H1 (cell line): ENCODE measurements around the gene RNF225. TPM values are rescaled to one million over a fixed set of nuclear protein-coding genes. Genes with fewer than 3 reads are reported as not detected.
A peak's percentile ranks its signal among the peaks of the same experiment; 100 is the strongest.

Source experiments
- CTCF ChIA-PET: fragments of 300-600 bp; sonication (Branson Sonifier 250); formaldehyde crosslinking; loops from one replicate; lab custom pipeline; 2021; ENCODE audit not compliant: partially characterized antibody; lab: Charles Lee
- POLR2A ChIA-PET: fragments of 300-600 bp; sonication (Branson Sonifier 250); formaldehyde crosslinking; loops from one replicate; lab custom pipeline; 2021; ENCODE audit warnings: inconsistent platforms; ENCODE audit not compliant: partially characterized antibody; lab: Charles Lee
- DNase-seq, 2 experiments: peaks; one replicate each; pipeline versions ENCODE4 v3.0.0 to v3.0.0-alpha.2; 2010 to 2022; ENCODE audit warnings: low spot score in 2 of 2, low read depth in 1 of 2, mixed read lengths in 1 of 2
- FAIRE-seq: peaks from 2 replicates; lab custom pipeline; 2011; peaks lifted over from hg19 to GRCh38; lab: Jason Lieb, UNC
- H2AFZ ChIP-seq: 2 replicates; pipeline ENCODE4 v1.8.1; 2012; ENCODE audit warnings: low read length, inconsistent platforms
- H2AK5ac ChIP-seq: 2 replicates; pipeline ENCODE4 v1.6.1; 2013; ENCODE audit warnings: low read depth, low read length
- H2BK120ac ChIP-seq: replicated peaks from 2 replicates; pipeline ENCODE3; 2013; ENCODE audit warnings: low read depth, low read length, inconsistent platforms
- H2BK12ac ChIP-seq: 2 replicates; pipeline ENCODE4 v1.6.1; 2013; ENCODE audit warnings: low read depth, low read length
- H2BK15ac ChIP-seq: 2 replicates; pipeline ENCODE4 v1.6.1; 2013; ENCODE audit warnings: low read length
- H2BK20ac ChIP-seq: 2 replicates; pipeline ENCODE4 v1.6.1; 2013; ENCODE audit warnings: low read length
- H2BK5ac ChIP-seq: 2 replicates; pipeline ENCODE4 v1.6.1; 2013; ENCODE audit warnings: low read depth, low read length
- H3K14ac ChIP-seq: 2 replicates; pipeline ENCODE4 v1.6.1; 2013; ENCODE audit warnings: inconsistent platforms; ENCODE audit not compliant: insufficient read length
- H3K18ac ChIP-seq: 2 replicates; pipeline ENCODE4 v1.6.1; 2013; ENCODE audit warnings: low read length; ENCODE audit errors: extremely low read depth
- H3K23ac ChIP-seq: 2 replicates; pipeline ENCODE4 v1.6.1; 2013; ENCODE audit warnings: inconsistent platforms; ENCODE audit not compliant: insufficient read length
- H3K23me2 ChIP-seq: 2 replicates; pipeline ENCODE4 v1.6.1; 2013; ENCODE audit warnings: low read depth, low read length
- H3K27ac ChIP-seq: 2 replicates; pipeline ENCODE4 v1.6.1; 2011; ENCODE audit warnings: low read depth, low read length, inconsistent platforms
- H3K27me3 ChIP-seq, 4 experiments: replicated peaks in 1 of 4; 1 replicate in 1 of 4; 2 replicates in 3 of 4; pipeline versions ENCODE4 v1.6.1 to v1.8.1; 2011 to 2013; ENCODE audit warnings: low read length in 3 of 4, mild to moderate bottlenecking in 3 of 4, inconsistent platforms in 2 of 4, mixed read lengths in 2 of 4, moderate library complexity in 1 of 4; ENCODE audit not compliant: control insufficient read depth in 3 of 4, insufficient read depth in 3 of 4; ENCODE audit errors: extremely low read depth in 1 of 4
- H3K36me3 ChIP-seq, 4 experiments: 2 replicates each; pipeline versions ENCODE4 v1.6.1 to v1.8.1; 2011 to 2013; ENCODE audit warnings: mild to moderate bottlenecking in 4 of 4, low read length in 3 of 4, moderate library complexity in 2 of 4, control low read depth in 1 of 4, inconsistent platforms in 1 of 4; ENCODE audit not compliant: insufficient read depth in 4 of 4, control insufficient read depth in 2 of 4
- H3K4ac ChIP-seq: replicated peaks from 2 replicates; pipeline ENCODE3; 2013; ENCODE audit warnings: low read length, low read depth, mixed read lengths, inconsistent platforms; ENCODE audit not compliant: insufficient read length
- H3K4me1 ChIP-seq, 4 experiments: replicated peaks in 1 of 4; 1 replicate in 1 of 4; 2 replicates in 3 of 4; pipeline versions ENCODE4 v1.6.1 to v1.8.1; 2011 to 2013; ENCODE audit warnings: low read length in 3 of 4, inconsistent platforms in 2 of 4, mixed read lengths in 1 of 4; ENCODE audit not compliant: insufficient read depth in 4 of 4, control insufficient read depth in 3 of 4
- H3K4me2 ChIP-seq, 2 experiments: 2 replicates each; pipeline versions ENCODE4 v1.6.1 to v1.8.1; 2011 to 2013; ENCODE audit warnings: low read depth in 2 of 2, low read length in 2 of 2, control low read depth in 1 of 2, inconsistent platforms in 1 of 2, mild to moderate bottlenecking in 1 of 2; ENCODE audit not compliant: insufficient read depth in 1 of 2
- H3K4me3 ChIP-seq, 4 experiments: fragments of 200-600, 300-600 bp in 1 of 4; sonication (generic), shearing (Covaris generic), sonication (Bioruptor Twin) in 1 of 4; 2 replicates each; pipeline versions ENCODE4 v1.5.1 to v1.8.1; 2011 to 2016; ENCODE audit warnings: low read length in 4 of 4, low read depth in 3 of 4, control low read depth in 2 of 4, inconsistent platforms in 2 of 4, mild to moderate bottlenecking in 2 of 4, mixed read lengths in 1 of 4, moderate library complexity in 1 of 4; ENCODE audit not compliant: insufficient read depth in 2 of 4; ENCODE audit errors: extremely low read depth in 1 of 4
- H3K56ac ChIP-seq: replicated peaks from 2 replicates; pipeline ENCODE3; 2013; ENCODE audit warnings: low read depth, mild to moderate bottlenecking, mixed read lengths, low read length, inconsistent platforms; ENCODE audit not compliant: insufficient read length
- H3K79me1 ChIP-seq: 2 replicates; pipeline ENCODE4 v1.6.1; 2013; ENCODE audit warnings: low read depth, low read length, control low read depth
- H3K79me2 ChIP-seq, 2 experiments: 2 replicates each; pipeline versions ENCODE4 v1.6.1 to v1.8.1; 2012 to 2013; ENCODE audit warnings: low read length in 2 of 2, mild to moderate bottlenecking in 2 of 2, inconsistent platforms in 1 of 2; ENCODE audit not compliant: insufficient read depth in 2 of 2, control insufficient read depth in 1 of 2
- H3K9ac ChIP-seq, 4 experiments: replicated peaks in 1 of 4; 1 replicate in 1 of 4; 2 replicates in 3 of 4; pipeline versions ENCODE4 v1.6.1 to v1.8.1; 2011 to 2013; ENCODE audit warnings: low read depth in 3 of 4, low read length in 3 of 4, control low read depth in 2 of 4, mild to moderate bottlenecking in 2 of 4, moderate library complexity in 2 of 4, inconsistent platforms in 1 of 4; ENCODE audit errors: extremely low read depth in 1 of 4
- H3K9me3 ChIP-seq, 2 experiments: 2 replicates each; pipeline versions ENCODE4 v1.6.1 to v1.8.1; 2012 to 2013; ENCODE audit warnings: mild to moderate bottlenecking in 2 of 2, moderate library complexity in 2 of 2, control low read depth in 1 of 2, inconsistent platforms in 1 of 2, low read depth in 1 of 2, low read length in 1 of 2, mixed read lengths in 1 of 2; ENCODE audit not compliant: insufficient read depth in 2 of 2
- H4K20me1 ChIP-seq, 2 experiments: replicated peaks in 1 of 2; 2 replicates each; pipeline versions ENCODE3 to v1.8.1; 2011 to 2013; ENCODE audit warnings: inconsistent platforms in 2 of 2, low read length in 2 of 2, mild to moderate bottlenecking in 1 of 2; ENCODE audit not compliant: insufficient read depth in 2 of 2, control insufficient read depth in 1 of 2
- H4K5ac ChIP-seq: 2 replicates; pipeline ENCODE4 v1.6.1; 2013; ENCODE audit warnings: low read length, low read depth, mixed read lengths, inconsistent platforms; ENCODE audit not compliant: insufficient read length
- H4K8ac ChIP-seq: 2 replicates; pipeline ENCODE4 v1.8.0; 2013; ENCODE audit warnings: mild to moderate bottlenecking, moderate library complexity, low read length, inconsistent platforms; ENCODE audit not compliant: insufficient read depth; ENCODE audit errors: extremely low read depth
- H4K91ac ChIP-seq: replicated peaks from 2 replicates; pipeline ENCODE3; 2013; ENCODE audit warnings: low read length, mixed read lengths, inconsistent platforms; ENCODE audit not compliant: insufficient read length
- ATF2 ChIP-seq: IDR thresholded peaks from 2 replicates; pipeline ENCODE4 v1.6.1; 2012; ENCODE audit warnings: low read length, inconsistent platforms
- EZH2 ChIP-seq: fragments of 200-600 bp; sonication (generic); IDR thresholded peaks from 2 replicates; pipeline ENCODE4 v1.7.1; 2012; ENCODE audit warnings: low read depth, mild to moderate bottlenecking, moderate library complexity, low read length, inconsistent platforms; ENCODE audit not compliant: severe bottlenecking
- KDM5A ChIP-seq: fragments of 200-600 bp; IDR thresholded peaks from 2 replicates; pipeline ENCODE4 v1.7.1; 2012; ENCODE audit warnings: mild to moderate bottlenecking, low read length, inconsistent platforms, mixed read lengths
- SIRT6 ChIP-seq: IDR thresholded peaks from one replicate; pipeline ENCODE4 v1.7.1; 2012; ENCODE audit warnings: low read length, inconsistent platforms
- SP4 ChIP-seq: IDR thresholded peaks from 2 replicates; pipeline ENCODE4 v1.6.1; 2012; ENCODE audit warnings: low read length, inconsistent platforms
- SUZ12 ChIP-seq: fragments of 200-600 bp; sonication (generic); IDR thresholded peaks from 2 replicates; pipeline ENCODE4 v1.6.1; 2012; ENCODE audit warnings: mild to moderate bottlenecking, inconsistent platforms, low read length, moderate library complexity, mixed read lengths
- TBP ChIP-seq: IDR thresholded peaks from 2 replicates; pipeline ENCODE4 v1.6.1; 2011; ENCODE audit warnings: low read depth, low read length, improper control_type of control experiment
- WGBS, 2 experiments: shearing (Covaris generic) in 1 of 2; methylation state at CpG; one replicate each; pipeline versions ENCODE4 v1.1.6 to v1.1.7; 2013 to 2015; ENCODE audit warnings: low lambda C conversion rate in 2 of 2, mixed read lengths in 2 of 2, inconsistent platforms in 1 of 2, low coverage in 1 of 2, missing lambda C conversion rate in 1 of 2; ENCODE audit not compliant: insufficient replicate concordance in 2 of 2, insufficient coverage in 1 of 2, insufficient read length in 1 of 2; ENCODE audit errors: extremely low coverage in 1 of 2, missing lambda C conversion rate in 1 of 2; 5-methylcytosine and 5-hydroxymethylcytosine counted together
- polyA plus RNA-seq, 7 experiments: library from polyadenylated mRNA; depleted of rRNA in 3 of 7; stranded (reverse) in 5 of 7; unstranded in 2 of 7; fragments of >200 nt in 5 of 7; fragments of 200-250 nt in 2 of 7; gene quantifications; 1 replicate in 5 of 7; 2 replicates in 1 of 7; 4 replicates in 1 of 7; pipeline versions ENCODE4 v1.2.1 to v1.2.3, GENCODE V29; 2011 to 2013; ENCODE audit warnings: missing spikeins in 2 of 7, mixed read lengths in 2 of 7
- total RNA-seq: library from RNA; stranded (reverse); fragmentation: NEBNext Ultra II Directional; extraction: Animal tissue kit (Norgen Biotek cat#: 25700); gene quantifications from 2 replicates; pipeline ENCODE4 v1.2.1, GENCODE V29; 2021

Gene RNF225
- total and polyA plus RNA-seq, 2 of the 8 experiments (the other 6 are each of a cell fraction or from before 2014, with no cell fraction given): 0.17 to 1.0 TPM

GRCh38 chr19:58352760-58353671, 42.4 kb upstream of the RNF225 start, which contains the start of gene A1BG:
A1BG (minus strand) TSS chr19:58353492; CDS start chr19:58353437, 55 bp downstream.
- H2BK12ac ChIP-seq: no peak within 1 kb of the TSS
- H3K27ac ChIP-seq: no peak within 1 kb of the TSS
- WGBS, 2 experiments: 92% methylated on average over 24 of the region's 26 CpGs; no CpG with 5 or more reads in 1 of the 2 experiments
- no peaks in the 10 kb centered on the region for H3K36me3 ChIP-seq
- no peak for DNase-seq
- POLR2A ChIA-PET: interaction anchor here (2.5 to 11.4 kb wide), 2 partner anchors 9 to 42 kb away, joined by 9 to 102 read pairs; partner anchors contain the start of genes RNF225 and ZNF497
- H2AK5ac ChIP-seq: no peak within 1 kb of the TSS
- H2BK120ac ChIP-seq: no peak within 1 kb of the TSS
- H3K4ac ChIP-seq: no peak within 1 kb of the TSS
- 0 out of 2 replicates have a peak within 1 kb of the TSS, but pooled peaks have one; percentile 16 for H4K8ac ChIP-seq
- no peaks in the 10 kb centered on the region for H3K79me1 ChIP-seq
- H4K20me1 ChIP-seq: peaks cover 0 to 3% of the 10 kb centered on the region in 2 experiments
- no peaks in the 10 kb centered on the region for H3K9me3 ChIP-seq
- no peak within 1 kb of the TSS for H3K23ac ChIP-seq
- H3K23me2 ChIP-seq: no peaks in the 10 kb centered on the region
- H3K18ac ChIP-seq: no peak within 1 kb of the TSS
- no peak for FAIRE-seq
- H3K14ac ChIP-seq: no peak within 1 kb of the TSS
- H2BK5ac ChIP-seq: no peak within 1 kb of the TSS
- H3K9ac ChIP-seq: no peak within 1 kb of the TSS
- CTCF ChIA-PET: interaction anchor here (0.8 to 2.9 kb wide), 4 partner anchors 14 to 161 kb away, joined by 3 to 14 read pairs (median 6); no protein-coding TSS in a partner anchor
- H3K79me2 ChIP-seq: no peaks in the 10 kb centered on the region
- H2AFZ ChIP-seq: no peak within 1 kb of the TSS
- no peak within 1 kb of the TSS for H2BK20ac ChIP-seq
- H2BK15ac ChIP-seq: no peak within 1 kb of the TSS
- H3K4me2 ChIP-seq: no peak within 1 kb of the TSS
- H3K4me1 ChIP-seq: peaks cover 0 to 6% (median 0%) of the 10 kb centered on the region in 4 experiments; a peak in 1 of 7 replicates
- H4K5ac ChIP-seq: no peak within 1 kb of the TSS
- no peak within 1 kb of the TSS for H3K4me3 ChIP-seq
- no peak within 1 kb of the TSS for H3K56ac ChIP-seq
- no peak for TF ChIP-seq TBP
- TF ChIP-seq SP4: no peak
- TF ChIP-seq SIRT6: no peak
- no peak for TF ChIP-seq EZH2
- TF ChIP-seq KDM5A: no peak
- TF ChIP-seq ATF2: no peak
- TF ChIP-seq SUZ12: no peak
- no peaks in the 10 kb centered on the region for H3K27me3 ChIP-seq
- H4K91ac ChIP-seq: no peak within 1 kb of the TSS
